ENCODE results near the gene LRRC8C. TPM values are rescaled to one million over a fixed set of nuclear protein-coding genes. Genes with fewer than 3 reads are reported as not detected.
"Not testable (repeated sequence)": the region's sequence is repeated elsewhere in the genome, so short reads cannot be mapped to it uniquely, and the experiment has no call there.

LRRC8C gene
- total and polyA plus RNA-seq, 4 donors: 0.75 to 14.4 (median 5.6) TPM

DNA sequence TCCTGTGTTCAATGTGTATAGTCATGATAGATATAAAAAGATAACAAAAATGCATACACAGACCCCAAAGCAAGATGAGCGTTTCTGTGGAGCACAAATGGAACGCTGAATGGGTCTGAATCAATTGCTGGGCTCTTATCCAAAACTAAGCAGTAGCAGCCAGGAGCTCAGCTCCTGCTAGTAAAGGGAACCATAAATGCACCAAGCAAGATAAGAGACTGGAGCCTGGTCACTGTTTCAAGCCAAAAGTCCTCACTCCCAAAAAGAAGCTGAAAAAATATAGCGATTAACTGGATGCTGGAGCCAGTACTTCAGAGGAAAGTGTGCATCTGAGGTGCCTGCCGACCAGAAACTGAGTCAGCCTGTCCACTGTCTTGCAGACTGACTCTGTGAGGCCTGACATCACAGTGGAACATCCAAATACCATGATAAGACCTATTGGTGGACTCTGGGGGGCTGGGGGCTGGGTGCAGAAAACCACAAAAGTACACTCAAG, 68.9 kb downstream of the LRRC8C start:
- intact Hi-C loops (cut with DNase I): no loop called here
- H3K27ac ChIP-seq (ENCODE audit: low read depth in 1 of 2, low read length in 2 of 2): no peak overlapping the region
- no peak for ATAC-seq (ENCODE audit: low FRiP score)
- no peaks in the 10 kb centered on the region for H3K9me3 ChIP-seq (ENCODE audit: control insufficient read depth, low read length)
- 45 to 49% methylated on average over 4 of the region's 4 CpGs for WGBS, 2 donors
- DNase-seq: no peak
- H3K36me3 ChIP-seq (ENCODE audit: control insufficient read depth in 1 of 2, insufficient read depth in 2 of 2, low read length in 1 of 2): no peaks in the 10 kb centered on the region
- H3K27me3 ChIP-seq (ENCODE audit: control insufficient read depth in 1 of 2, insufficient read depth in 2 of 2, low read length in 1 of 2): no peaks in the 10 kb centered on the region
- no peaks in the 10 kb centered on the region for H3K4me1 ChIP-seq (ENCODE audit: control insufficient read depth in 1 of 2, insufficient read depth in 2 of 2, low read length in 2 of 2)
- H3K4me3 ChIP-seq (ENCODE audit: low read length in 2 of 2): no peak overlapping the region

DNA sequence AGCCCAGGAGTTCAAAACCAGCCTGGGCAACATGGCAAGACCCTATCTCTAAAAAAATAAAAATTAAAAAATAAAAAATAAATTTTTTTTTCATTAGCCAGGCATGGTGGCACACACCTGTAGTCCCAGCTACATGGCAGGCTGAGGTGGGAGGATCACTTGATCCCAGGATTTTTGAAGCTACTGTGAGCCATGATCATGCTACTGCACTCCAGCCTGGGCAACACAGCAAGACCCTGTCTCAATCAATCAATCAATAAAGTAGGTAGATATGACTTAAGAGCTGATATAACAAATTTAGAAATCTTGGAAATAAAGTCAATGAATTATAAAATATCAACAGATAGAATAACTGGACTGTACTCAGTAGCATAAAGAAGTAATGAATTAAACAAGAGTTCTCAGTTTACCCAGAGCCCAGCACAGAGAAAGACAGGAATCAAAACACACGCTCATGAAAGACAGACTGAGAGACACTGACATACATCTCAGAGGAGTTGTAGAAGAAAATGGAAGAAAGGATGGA, 69.7 kb downstream of the LRRC8C start:
- Histone ChIP-seq H3K4me1 (ENCODE audit: control insufficient read depth in 1 of 2, insufficient read depth in 2 of 2, low read length in 2 of 2) (no peaks in the 10 kb centered on the region), H3K27ac (ENCODE audit: low read depth in 1 of 2, low read length in 2 of 2) (no peak overlapping the region), H3K36me3 (ENCODE audit: control insufficient read depth in 1 of 2, insufficient read depth in 2 of 2, low read length in 1 of 2) (no peaks in the 10 kb centered on the region), H3K9me3 (ENCODE audit: control insufficient read depth, low read length) (no peaks in the 10 kb centered on the region), H3K4me3 (ENCODE audit: low read length in 2 of 2) (no peak overlapping the region), H3K27me3 (ENCODE audit: control insufficient read depth in 1 of 2, insufficient read depth in 2 of 2, low read length in 1 of 2) (no peaks in the 10 kb centered on the region)
- 94 to 100% methylated on average over 1 of the region's 1 CpG for WGBS, 2 donors
- DNase-seq (no peak), ATAC-seq (ENCODE audit: low FRiP score) (no peak)
- intact Hi-C loops (cut with DNase I): no loop called here

DNA sequence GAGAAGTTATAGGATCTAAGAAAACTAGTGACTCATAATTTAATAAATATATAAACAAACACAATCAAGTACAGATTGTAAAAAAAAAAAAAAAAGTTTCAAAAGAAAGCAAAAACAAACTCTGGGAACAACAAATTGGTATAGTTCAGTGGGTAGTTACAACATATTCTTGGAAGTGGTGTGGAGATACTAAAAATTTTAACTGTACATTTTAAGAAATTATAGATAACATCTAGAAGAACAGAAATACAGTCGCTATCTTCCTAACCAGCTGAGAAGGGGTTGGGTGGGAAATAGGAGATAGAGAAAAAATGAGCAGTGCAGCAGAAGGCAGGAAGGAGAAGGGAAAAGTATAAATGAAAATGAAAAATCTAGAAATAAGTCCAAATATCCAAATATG, 70.5 kb downstream of the LRRC8C start:
- Histone ChIP-seq H3K27me3 (ENCODE audit: control insufficient read depth in 1 of 2, insufficient read depth in 2 of 2, low read length in 1 of 2) (no peaks in the 10 kb centered on the region), H3K4me1 (ENCODE audit: control insufficient read depth in 1 of 2, insufficient read depth in 2 of 2, low read length in 2 of 2) (no peaks in the 10 kb centered on the region), H3K27ac (ENCODE audit: low read depth in 1 of 2, low read length in 2 of 2) (no peak overlapping the region), H3K4me3 (ENCODE audit: low read length in 2 of 2) (no peak overlapping the region), H3K9me3 (ENCODE audit: control insufficient read depth, low read length) (no peaks in the 10 kb centered on the region), H3K36me3 (ENCODE audit: control insufficient read depth in 1 of 2, insufficient read depth in 2 of 2, low read length in 1 of 2) (no peaks in the 10 kb centered on the region)
- intact Hi-C loops (cut with DNase I): no loop called here
- ATAC-seq (ENCODE audit: low FRiP score): no peak
- 83 to 88% methylated on average over 1 of the region's 1 CpG for WGBS, 2 donors
- DNase-seq: no peak

GRCh38 chr1:89704014-89704413, 71.1 kb downstream of the LRRC8C start:
- WGBS, 2 donors: 77 to 97% methylated on average over 2 of the region's 2 CpGs
- H3K27me3 ChIP-seq (ENCODE audit: control insufficient read depth in 1 of 2, insufficient read depth in 2 of 2, low read length in 1 of 2): no peaks in the 10 kb centered on the region
- DNase-seq (no peak), ATAC-seq (ENCODE audit: low FRiP score) (no peak)
- H3K4me1 ChIP-seq (ENCODE audit: control insufficient read depth in 1 of 2, insufficient read depth in 2 of 2, low read length in 2 of 2): no peaks in the 10 kb centered on the region
- H3K4me3 ChIP-seq (ENCODE audit: low read length in 2 of 2): no peak overlapping the region
- no peaks in the 10 kb centered on the region for H3K9me3 ChIP-seq (ENCODE audit: control insufficient read depth, low read length)
- intact Hi-C loops (cut with DNase I): no loop called here
- H3K27ac ChIP-seq (ENCODE audit: low read depth in 1 of 2, low read length in 2 of 2): no peak overlapping the region
- H3K36me3 ChIP-seq (ENCODE audit: control insufficient read depth in 1 of 2, insufficient read depth in 2 of 2, low read length in 1 of 2): no peaks in the 10 kb centered on the region

DNA sequence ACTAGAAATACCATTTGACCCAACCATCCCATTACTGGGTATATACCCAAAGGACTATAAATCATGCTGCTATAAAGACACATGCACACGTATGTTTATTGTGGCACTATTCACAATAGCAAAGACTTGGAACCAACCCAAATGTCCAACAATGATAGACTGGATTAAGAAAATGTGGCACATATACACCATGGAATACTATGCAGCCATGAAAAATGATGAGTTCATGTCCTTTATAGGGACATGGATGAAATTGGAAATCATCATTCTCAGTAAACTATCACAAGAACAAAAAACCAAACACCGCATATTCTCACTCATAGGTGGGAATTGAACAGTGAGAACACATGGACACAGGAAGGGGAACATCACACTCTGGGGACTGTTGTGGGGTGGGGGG, 72.0 kb downstream of the LRRC8C start:
- H3K4me3 ChIP-seq (ENCODE audit: low read length in 2 of 2); ATAC-seq (ENCODE audit: low FRiP score); H3K36me3 ChIP-seq (ENCODE audit: control insufficient read depth in 1 of 2, insufficient read depth in 2 of 2, low read length in 1 of 2); DNase-seq; H3K27ac ChIP-seq (ENCODE audit: low read depth in 1 of 2, low read length in 2 of 2); H3K4me1 ChIP-seq (ENCODE audit: control insufficient read depth in 1 of 2, insufficient read depth in 2 of 2, low read length in 2 of 2); H3K9me3 ChIP-seq (ENCODE audit: control insufficient read depth, low read length); intact Hi-C loops (cut with DNase I); H3K27me3 ChIP-seq (ENCODE audit: control insufficient read depth in 1 of 2, insufficient read depth in 2 of 2, low read length in 1 of 2): not testable (repeated sequence)
- WGBS, 2 donors: no CpG with 5 or more reads among the region's 2 CpGs

DNA sequence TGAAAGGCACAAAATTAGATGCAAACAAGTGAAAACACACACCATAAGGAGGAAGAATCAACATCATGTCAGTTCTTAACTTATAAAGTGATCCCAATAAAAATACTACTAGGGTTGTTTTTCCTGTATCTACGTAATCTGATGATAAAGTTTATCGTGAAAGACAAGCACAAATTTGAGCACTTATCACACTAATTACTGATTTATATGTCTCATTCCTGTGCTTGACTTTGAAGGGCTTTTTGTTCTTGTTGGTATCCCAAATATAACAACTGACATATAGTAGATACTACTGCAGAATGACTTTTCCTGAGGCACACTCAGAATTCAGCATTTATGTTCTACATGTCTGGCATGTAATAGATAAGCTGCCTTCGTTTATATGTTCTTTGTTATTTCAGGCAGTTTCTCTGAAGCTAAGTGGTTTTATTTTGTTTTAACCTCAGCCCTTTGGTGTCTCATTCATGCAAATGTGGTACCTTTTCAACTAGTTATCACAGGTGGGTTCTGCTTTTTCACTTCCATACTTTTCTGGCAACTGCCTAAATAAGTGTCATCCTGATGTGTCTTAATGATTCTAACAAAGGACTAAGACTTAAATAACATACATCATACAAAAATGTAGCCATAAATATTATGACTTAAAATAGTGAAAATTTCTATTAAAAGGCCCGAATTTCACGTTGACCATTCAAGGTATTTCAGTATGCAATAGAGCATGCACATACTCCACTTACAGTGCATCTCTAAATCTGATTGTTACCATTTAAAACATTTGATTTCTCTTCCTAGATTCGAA, 73.2 kb downstream of the LRRC8C start:
- no peaks in the 10 kb centered on the region for H3K4me1 ChIP-seq (ENCODE audit: control insufficient read depth in 1 of 2, insufficient read depth in 2 of 2, low read length in 2 of 2)
- no peak overlapping the region for H3K4me3 ChIP-seq (ENCODE audit: low read length in 2 of 2)
- H3K9me3 ChIP-seq (ENCODE audit: control insufficient read depth, low read length): no peaks in the 10 kb centered on the region
- no peaks in the 10 kb centered on the region for H3K36me3 ChIP-seq (ENCODE audit: control insufficient read depth in 1 of 2, insufficient read depth in 2 of 2, low read length in 1 of 2)
- no peak overlapping the region for H3K27ac ChIP-seq (ENCODE audit: low read depth in 1 of 2, low read length in 2 of 2)
- intact Hi-C loops (cut with DNase I): no loop called here
- WGBS, 2 donors: 58 to 64% methylated on average over 6 of the region's 6 CpGs
- DNase-seq (no peak), ATAC-seq (ENCODE audit: low FRiP score) (no peak)
- H3K27me3 ChIP-seq (ENCODE audit: control insufficient read depth in 1 of 2, insufficient read depth in 2 of 2, low read length in 1 of 2): no peaks in the 10 kb centered on the region

- H3K27me3 ChIP-seq (ENCODE audit: control insufficient read depth in 1 of 2, insufficient read depth in 2 of 2, low read length in 1 of 2): no peaks in the 10 kb centered on the region
- no peaks in the 10 kb centered on the region for H3K9me3 ChIP-seq (ENCODE audit: control insufficient read depth, low read length)
- H3K4me1 ChIP-seq (ENCODE audit: control insufficient read depth in 1 of 2, insufficient read depth in 2 of 2, low read length in 2 of 2): no peaks in the 10 kb centered on the region
- H3K4me3 ChIP-seq (ENCODE audit: low read length in 2 of 2): no peak overlapping the region
- no peaks in the 10 kb centered on the region for H3K36me3 ChIP-seq (ENCODE audit: control insufficient read depth in 1 of 2, insufficient read depth in 2 of 2, low read length in 1 of 2)
- intact Hi-C loops (cut with DNase I): no loop called here
- DNase-seq (no peak), ATAC-seq (ENCODE audit: low FRiP score) (no peak)
- H3K27ac ChIP-seq (ENCODE audit: low read depth in 1 of 2, low read length in 2 of 2): no peak overlapping the region
Observed at GRCh38 chr1:89706700-89707012, 73.7 kb downstream of the LRRC8C start.

DNA sequence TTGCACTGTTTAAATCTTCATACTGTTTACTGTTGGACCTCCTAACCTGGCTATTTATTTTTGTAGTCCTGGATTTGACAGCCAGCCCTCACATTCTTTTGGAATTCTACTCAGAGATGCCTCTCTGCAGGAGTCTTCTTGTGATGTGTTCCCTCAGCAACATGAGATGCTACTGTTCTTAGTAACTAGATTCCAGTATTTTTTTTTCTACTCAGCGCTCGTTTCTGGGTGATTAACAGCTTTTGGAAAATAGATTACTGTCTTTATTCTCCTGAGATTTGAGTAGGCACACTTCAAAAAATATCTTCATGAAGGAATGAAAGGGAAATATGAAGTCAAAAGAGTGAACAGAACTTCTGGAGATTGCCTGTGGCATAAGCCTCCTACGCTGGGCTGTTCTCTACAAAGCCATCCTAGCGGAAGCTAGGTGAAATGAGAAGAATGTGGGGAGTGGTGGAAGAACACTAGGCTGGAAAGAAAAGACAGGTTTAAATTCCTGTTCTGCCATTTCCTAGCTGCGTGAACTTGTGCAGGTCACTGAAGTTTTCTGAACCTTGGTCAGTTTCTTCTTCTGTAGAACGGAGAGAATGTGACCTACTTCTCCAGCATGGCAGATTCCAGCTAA, 75.9 kb downstream of the LRRC8C start:
- H3K36me3 ChIP-seq (ENCODE audit: control insufficient read depth in 1 of 2, insufficient read depth in 2 of 2, low read length in 1 of 2): peaks cover under 1 to 4% of the 10 kb centered on the region in 2 donors
- WGBS, 2 donors: 77 to 80% methylated on average over 6 of the region's 6 CpGs
- no peaks in the 10 kb centered on the region for H3K9me3 ChIP-seq (ENCODE audit: control insufficient read depth, low read length)
- no peak overlapping the region for H3K27ac ChIP-seq (ENCODE audit: low read depth in 1 of 2, low read length in 2 of 2)
- intact Hi-C loops (cut with DNase I): no loop called here
- H3K4me1 ChIP-seq (ENCODE audit: control insufficient read depth in 1 of 2, insufficient read depth in 2 of 2, low read length in 2 of 2): no peaks in the 10 kb centered on the region
- ATAC-seq (ENCODE audit: low FRiP score) (no peak), DNase-seq (no peak)
- H3K27me3 ChIP-seq (ENCODE audit: control insufficient read depth in 1 of 2, insufficient read depth in 2 of 2, low read length in 1 of 2): no peaks in the 10 kb centered on the region
- no peak overlapping the region for H3K4me3 ChIP-seq (ENCODE audit: low read length in 2 of 2)

All from aorta (tissue), 5 donors.